HepG2 (cell line): ENCODE data around the gene TBC1D16. TPM values are rescaled to one million over a fixed set of nuclear protein-coding genes. Genes with fewer than 3 reads are reported as not detected.
A peak's percentile ranks its signal among the peaks of the same experiment; 100 is the strongest.

Source experiments
- DRAP1 ChIP-seq: IDR thresholded peaks from 2 replicates; pipeline ENCODE4 v1.6.1; 2016; ENCODE audit warnings: missing genetic modification reagents, missing compliant biosample characterization
- ELF3 ChIP-seq: IDR thresholded peaks from 2 replicates; pipeline ENCODE4 v1.6.1; 2016; ENCODE audit warnings: missing genetic modification reagents, missing compliant biosample characterization
- ETS1 ChIP-seq: sonication (generic); formaldehyde crosslinking; IDR thresholded peaks from 2 replicates; pipeline ENCODE4 v1.4.0; 2020; ENCODE audit warnings: missing genetic modification reagents
- GABPA ChIP-seq, 2 experiments: IDR thresholded peaks; 2 replicates each; pipeline ENCODE4 v1.6.1; 2011 to 2016; ENCODE audit warnings: low read depth in 2 of 2, low read length in 1 of 2, missing biosample characterization in 1 of 2, missing genetic modification characterization in 1 of 2
- ISL2 ChIP-seq: sonication (generic); formaldehyde crosslinking; IDR thresholded peaks from 2 replicates; pipeline ENCODE4 v1.5.0; 2020; ENCODE audit warnings: missing genetic modification reagents
- MEIS1 ChIP-seq: sonication (generic); formaldehyde crosslinking; IDR thresholded peaks from 2 replicates; pipeline ENCODE4 v1.9.0; 2021; ENCODE audit warnings: mild to moderate bottlenecking, missing genetic modification reagents, moderate library complexity, borderline replicate concordance
- MYPOP ChIP-seq: sonication (generic); formaldehyde crosslinking; IDR thresholded peaks from 2 replicates; pipeline ENCODE4 v1.8.1; 2023; ENCODE audit warnings: mild to moderate bottlenecking, moderate library complexity, missing genetic modification reagents
- NCOA5 ChIP-seq: sonication (generic); formaldehyde crosslinking; IDR thresholded peaks from 2 replicates; pipeline ENCODE4 v1.4.0; 2020; ENCODE audit warnings: missing genetic modification reagents
- NKX3-1 ChIP-seq: sonication (generic); formaldehyde crosslinking; IDR thresholded peaks from 2 replicates; pipeline ENCODE4 v1.5.0; 2020; ENCODE audit warnings: missing genetic modification reagents
- PHF8 ChIP-seq: sonication (generic); formaldehyde crosslinking; IDR thresholded peaks from 2 replicates; pipeline ENCODE4 v1.5.0; 2020; ENCODE audit warnings: missing genetic modification reagents
- PITX1 ChIP-seq: sonication (generic); formaldehyde crosslinking; IDR thresholded peaks from 2 replicates; pipeline ENCODE4 v1.5.1; 2020; ENCODE audit warnings: mild to moderate bottlenecking, missing genetic modification reagents
- PLSCR1 ChIP-seq: sonication (generic); formaldehyde crosslinking; IDR thresholded peaks from 2 replicates; pipeline ENCODE4 v1.5.0; 2020; ENCODE audit warnings: missing genetic modification reagents, mild to moderate bottlenecking, borderline replicate concordance
- RAD21 ChIP-seq: fragments of 450-650 bp; formaldehyde crosslinking; IDR thresholded peaks from 2 replicates; pipeline ENCODE4 v1.5.0; 2020; ENCODE audit warnings: mild to moderate bottlenecking
- SP5 ChIP-seq: IDR thresholded peaks from 2 replicates; pipeline ENCODE4 v1.6.1; 2016; ENCODE audit warnings: low read depth, borderline replicate concordance
- SRSF4 ChIP-seq: fragments of 200-400 bp; formaldehyde crosslinking; IDR thresholded peaks from one replicate; pipeline ENCODE4 v1.6.1; 2018; ENCODE audit warnings: mild to moderate bottlenecking, low read depth, low read length, moderate library complexity; ENCODE audit not compliant: poor library complexity, severe bottlenecking
- ZNF296 ChIP-seq: sonication (generic); formaldehyde crosslinking; conservative IDR thresholded peaks from 2 replicates; pipeline ENCODE4 v1.5.0; 2020; ENCODE audit warnings: mild to moderate bottlenecking, missing genetic modification reagents
- ZNF331 ChIP-seq: sonication (generic); formaldehyde crosslinking; IDR thresholded peaks from 2 replicates; pipeline ENCODE4 v1.4.0; 2020; ENCODE audit warnings: missing genetic modification reagents
- ZNF512 ChIP-seq: sonication (generic); formaldehyde crosslinking; IDR thresholded peaks from 2 replicates; pipeline ENCODE4 v1.4.0; 2020; ENCODE audit warnings: mild to moderate bottlenecking, missing genetic modification reagents
- ZNF530 ChIP-seq: sonication (generic); formaldehyde crosslinking; IDR thresholded peaks from 2 replicates; pipeline ENCODE4 v1.5.0; 2020; ENCODE audit warnings: low read depth, mild to moderate bottlenecking, missing genetic modification reagents
- ZNF558 ChIP-seq: sonication (generic); formaldehyde crosslinking; IDR thresholded peaks from 2 replicates; pipeline ENCODE4 v1.9.0; 2022; ENCODE audit warnings: mild to moderate bottlenecking, missing genetic modification reagents, borderline replicate concordance
- ZNF569 ChIP-seq: sonication (generic); formaldehyde crosslinking; IDR thresholded peaks from 2 replicates; pipeline ENCODE4 v1.5.0; 2020; ENCODE audit warnings: mild to moderate bottlenecking, missing genetic modification reagents, moderate library complexity, borderline replicate concordance
- ZNF674 ChIP-seq: sonication (generic); formaldehyde crosslinking; IDR thresholded peaks from 2 replicates; pipeline ENCODE4 v1.5.0; 2020; ENCODE audit warnings: low read depth, mild to moderate bottlenecking, missing genetic modification reagents
- ZNF792 ChIP-seq: IDR thresholded peaks from 2 replicates; pipeline ENCODE4 v1.6.1; 2016
- polyA plus RNA-seq, 8 experiments: library from polyadenylated mRNA; depleted of rRNA in 3 of 8; stranded (reverse) in 7 of 8; unstranded in 1 of 8; fragments of >200 nt; fragmentation: Illumina TruSeq in 4 of 8; extraction: Trizol in 4 of 8; gene quantifications; 2 replicates each; pipeline versions ENCODE4 v1.2.1 to v1.2.3, GENCODE V29; 2011 to 2016; ENCODE audit warnings: low read depth in 4 of 8, missing spikeins in 1 of 8, mixed read lengths in 1 of 8; ENCODE audit not compliant: insufficient read depth in 1 of 8
- total RNA-seq, 5 experiments: library from RNA; depleted of rRNA; stranded (reverse); fragments of >200 nt; fragmentation: Illumina TruSeq; extraction: Trizol; gene quantifications; 2 replicates each; pipeline ENCODE4 v1.2.3, GENCODE V29; 2016; ENCODE audit warnings: low read depth in 1 of 5

Gene TBC1D16
- total and polyA plus RNA-seq, 2 of the 13 experiments (the other 11 are each of a cell fraction or from before 2014, with no cell fraction given) = 14.9 to 24.9 TPM

- no peak for TF ChIP-seq SRSF4
- no peak; the same call in none of the 2 replicates for TF ChIP-seq ISL2 (CRISPR knock-in tag)
- TF ChIP-seq NKX3-1 = peak; percentile 72
- TF ChIP-seq ZNF530 (CRISPR knock-in tag) = no peak
- TF ChIP-seq ELF3 = 0 out of 2 replicates have a peak, but pooled peaks have one; percentile 53
- no peak for TF ChIP-seq NCOA5 (CRISPR knock-in tag)
- TF ChIP-seq RAD21 (CRISPR knock-in tag) = peak; percentile 63; the same call in 1 of the 2 replicates
- no peak for TF ChIP-seq ZNF569
- peak; percentile 66; the same call in 1 of the 2 replicates for TF ChIP-seq DRAP1 (CRISPR knock-in tag)
- no peak for TF ChIP-seq ZNF512 (CRISPR knock-in tag)
- TF ChIP-seq ZNF296 (CRISPR knock-in tag) = no peak; the same call in 1 of the 2 replicates
- peak; percentile 65; the same call in 1 of the 2 replicates for TF ChIP-seq MEIS1 (CRISPR knock-in tag)
- TF ChIP-seq ZNF331 (CRISPR knock-in tag) = peak; percentile 9
- TF ChIP-seq ZNF792 (CRISPR knock-in tag) = 0 out of 2 replicates have a peak, but pooled peaks have one; percentile 42
- TF ChIP-seq ETS1 (CRISPR knock-in tag) = no peak
- TF ChIP-seq MYPOP (CRISPR knock-in tag) = peak; percentile 84; the same call in 1 of the 2 replicates
- 0 out of 2 replicates have a peak, but pooled peaks have one; percentile 86 for TF ChIP-seq ZNF558
- TF ChIP-seq PLSCR1 (CRISPR knock-in tag) = no peak; the same call in 1 of the 2 replicates
- TF ChIP-seq PITX1 = peak; percentile 79
- peak; percentile 85 for TF ChIP-seq SP5 (CRISPR knock-in tag)
- TF ChIP-seq GABPA (IDR thresholded peaks at IDR 0.05; ENCODE audit: low read depth, low read length) = no peak
- no peak for TF ChIP-seq GABPA (CRISPR knock-in tag; IDR thresholded peaks at IDR 0.05; ENCODE audit: low read depth)
- TF ChIP-seq PHF8 (CRISPR knock-in tag) = peak; percentile 55; the same call in 1 of the 2 replicates
- no peak for TF ChIP-seq ZNF674 (CRISPR knock-in tag)
These were observed 43.6 kb downstream of the TBC1D16 start (continued) for GRCh38 chr17:79991924-79992648.
